IPS-15b (cell line): ENCODE results near the gene TRMT2A.

Experiments used
- H3K27me3 ChIP-seq: one replicate; pipeline ENCODE4 v1.6.1; 2013; ENCODE audit warnings: low read length; ENCODE audit not compliant: control insufficient read depth, insufficient read depth
- H3K36me3 ChIP-seq: one replicate; pipeline ENCODE4 v1.6.1; 2013; ENCODE audit warnings: low read length; ENCODE audit not compliant: control insufficient read depth, insufficient read depth
- H3K4me1 ChIP-seq: one replicate; pipeline ENCODE4 v1.6.1; 2013; ENCODE audit warnings: mild to moderate bottlenecking, low read length; ENCODE audit not compliant: control insufficient read depth, insufficient read depth
- H3K4me3 ChIP-seq: one replicate; pipeline ENCODE4 v1.5.1; 2013; ENCODE audit warnings: low read depth, low read length
- H3K9ac ChIP-seq: one replicate; pipeline ENCODE4 v1.6.1; 2013; ENCODE audit warnings: low read depth, mild to moderate bottlenecking, low read length
- H3K9me3 ChIP-seq: one replicate; pipeline ENCODE4 v1.6.1; 2013; ENCODE audit warnings: mild to moderate bottlenecking, low read length; ENCODE audit not compliant: control insufficient read depth, insufficient read depth

The TRMT2A gene

DNA sequence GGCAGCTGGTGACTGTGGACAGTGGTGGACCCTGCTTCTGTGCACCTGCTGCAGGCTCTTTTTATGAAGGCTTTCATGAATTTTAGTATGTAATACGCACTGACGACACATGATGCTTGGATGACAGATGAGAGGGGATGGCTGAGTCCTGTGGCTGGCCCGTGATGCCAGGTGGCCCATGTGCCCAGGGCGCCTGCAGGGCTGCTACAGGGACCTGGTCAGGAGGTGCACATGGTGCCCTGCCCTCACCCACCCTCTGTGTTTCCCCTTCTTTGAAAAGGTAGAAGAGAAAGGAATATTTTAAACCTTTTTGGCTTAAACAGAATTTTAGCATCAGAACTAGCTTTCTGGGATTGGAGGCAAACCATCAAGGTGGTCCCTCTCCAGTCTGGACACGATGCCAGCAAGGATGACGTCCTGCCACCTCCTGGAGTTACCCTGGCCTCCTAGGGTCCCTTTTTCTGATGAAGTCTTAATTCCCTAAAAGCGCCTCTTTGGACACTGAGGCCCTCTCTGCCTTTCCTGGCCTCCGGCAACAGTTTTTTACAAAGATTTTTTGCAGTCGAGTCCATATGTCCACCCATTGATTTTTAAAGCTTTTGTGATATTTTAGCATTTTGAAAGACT is 6.6 kb downstream of the TRMT2A start:
- Histone ChIP-seq H3K9me3 (no peaks in the 10 kb centered on the region), H3K4me1 (no peaks in the 10 kb centered on the region), H3K36me3 (peaks cover 87% of the 10 kb centered on the region), H3K9ac (no peak overlapping the region), H3K4me3 (no peak overlapping the region), H3K27me3 (no peaks in the 10 kb centered on the region)

DNA sequence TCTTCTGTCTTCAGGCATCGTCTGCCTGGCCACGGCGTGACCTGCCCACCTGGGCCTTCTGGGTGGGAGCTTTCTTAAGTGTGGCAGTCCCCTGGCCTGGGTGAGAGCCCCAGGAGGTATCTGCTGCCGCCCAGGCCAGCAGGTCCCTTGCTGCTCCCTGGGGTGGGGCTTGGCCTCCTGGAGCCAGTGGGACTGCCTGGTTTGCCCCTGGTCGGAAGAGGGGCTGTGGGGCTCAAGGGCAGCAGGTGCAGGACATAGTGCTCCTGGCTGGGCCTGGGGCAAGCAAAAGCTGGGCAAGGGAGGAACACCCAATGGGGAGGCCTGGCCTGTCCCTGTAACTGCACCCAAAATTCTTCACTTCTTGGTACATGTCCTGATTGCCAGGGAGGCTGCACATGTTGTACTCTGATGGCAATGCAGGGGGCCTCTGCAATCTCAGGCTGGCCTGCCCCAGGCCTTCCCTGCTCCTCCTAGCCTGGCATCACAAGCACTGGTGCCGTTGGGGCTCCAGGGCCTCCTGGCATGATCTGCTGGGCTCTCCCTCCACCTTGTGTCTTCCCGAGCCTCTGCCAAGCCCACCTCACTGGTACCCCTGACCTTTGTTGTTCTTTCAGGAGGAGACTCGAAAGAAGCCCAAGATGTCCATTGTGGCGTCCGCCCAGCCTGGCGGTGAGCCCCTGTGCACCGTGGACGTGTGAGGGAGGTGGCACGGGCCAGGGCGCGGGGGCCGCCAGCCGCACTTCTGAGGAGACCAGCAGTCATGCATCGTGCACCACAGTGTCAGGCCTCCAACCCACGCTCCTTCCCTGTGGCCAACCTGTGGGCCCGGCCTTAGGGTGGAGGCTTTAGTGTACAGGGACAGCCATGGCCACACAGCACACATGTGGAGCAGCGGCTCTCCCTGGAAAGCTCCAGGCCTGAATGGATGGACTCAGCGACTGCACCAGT is 7.3 kb downstream of the TRMT2A start:
- H3K4me1 ChIP-seq = no peaks in the 10 kb centered on the region
- H3K27me3 ChIP-seq = no peaks in the 10 kb centered on the region
- peaks cover 87% of the 10 kb centered on the region for H3K36me3 ChIP-seq
- no peak overlapping the region for H3K9ac ChIP-seq
- H3K9me3 ChIP-seq = no peaks in the 10 kb centered on the region
- H3K4me3 ChIP-seq = no peak overlapping the region

DNA sequence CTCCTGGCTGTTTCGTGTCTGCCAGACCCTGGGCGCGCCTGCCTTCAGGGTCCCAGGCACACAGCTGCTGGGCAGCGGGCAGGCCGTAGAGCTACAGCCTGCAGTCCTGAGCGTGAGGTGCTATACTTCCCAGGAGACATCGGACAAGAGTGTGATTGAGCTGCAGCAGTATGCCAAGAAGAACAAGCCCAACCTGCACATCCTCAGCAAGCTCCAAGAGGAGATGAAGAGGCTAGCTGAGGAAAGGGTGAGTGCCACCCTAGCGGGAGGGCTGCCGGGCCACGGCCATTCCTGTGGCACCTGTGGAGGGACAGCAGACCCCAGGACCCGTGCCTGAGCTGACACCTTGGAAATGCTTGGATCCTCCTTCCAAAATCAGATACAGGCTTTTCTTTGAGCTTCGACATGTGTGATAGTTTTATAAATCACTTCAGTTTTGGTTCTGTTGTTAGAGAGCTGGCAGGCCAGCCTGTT is 8.2 kb downstream of the TRMT2A start:
- H3K36me3 ChIP-seq = peaks cover 84% of the 10 kb centered on the region
- no peak overlapping the region for H3K4me3 ChIP-seq
- H3K4me1 ChIP-seq = no peaks in the 10 kb centered on the region
- H3K27me3 ChIP-seq = no peaks in the 10 kb centered on the region
- H3K9ac ChIP-seq = no peak overlapping the region
- no peaks in the 10 kb centered on the region for H3K9me3 ChIP-seq

DNA sequence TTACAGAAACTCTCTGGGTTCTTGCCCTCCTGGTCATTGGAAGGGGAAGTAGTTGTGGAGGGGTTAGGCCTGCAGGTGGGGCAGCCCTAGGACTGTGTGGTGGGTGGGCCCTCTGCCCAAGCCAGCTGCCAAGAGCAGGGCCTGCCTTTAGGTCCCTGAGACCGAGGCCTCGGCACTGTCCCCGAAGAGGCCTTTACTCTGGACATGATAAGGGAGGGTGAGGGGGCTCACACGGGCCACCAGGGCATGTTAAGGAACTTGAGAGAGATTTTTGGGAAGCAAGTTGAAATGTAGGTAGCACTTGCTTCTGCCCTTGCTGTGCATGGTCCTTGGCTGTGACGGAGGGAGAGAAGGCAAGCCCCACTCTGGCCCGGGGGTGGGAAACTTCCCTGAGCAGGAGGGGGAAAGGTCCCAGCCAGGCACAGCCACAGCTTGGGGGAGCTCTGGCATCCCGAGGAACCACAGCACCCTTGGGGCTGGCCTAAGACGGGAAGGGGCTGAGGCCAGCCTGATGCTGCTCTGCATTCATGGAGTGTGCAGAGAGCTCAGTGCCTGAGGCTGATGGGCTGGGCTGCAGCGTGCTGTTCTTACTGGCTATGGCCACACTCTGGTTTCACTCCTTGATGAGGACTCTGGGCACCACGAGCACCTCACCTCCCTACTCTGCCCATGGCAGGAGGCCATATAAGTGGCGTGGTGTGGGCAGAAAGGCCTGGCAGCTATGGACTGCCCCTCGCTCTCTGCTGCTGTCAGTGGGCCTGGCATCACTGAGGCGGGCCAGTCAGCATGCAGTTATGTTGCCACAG is 8.9 kb downstream of the TRMT2A start:
- H3K27me3 ChIP-seq = no peaks in the 10 kb centered on the region
- H3K9me3 ChIP-seq = no peaks in the 10 kb centered on the region
- peaks cover 84% of the 10 kb centered on the region for H3K36me3 ChIP-seq
- H3K4me3 ChIP-seq = no peak overlapping the region
- no peaks in the 10 kb centered on the region for H3K4me1 ChIP-seq
- no peak overlapping the region for H3K9ac ChIP-seq

DNA sequence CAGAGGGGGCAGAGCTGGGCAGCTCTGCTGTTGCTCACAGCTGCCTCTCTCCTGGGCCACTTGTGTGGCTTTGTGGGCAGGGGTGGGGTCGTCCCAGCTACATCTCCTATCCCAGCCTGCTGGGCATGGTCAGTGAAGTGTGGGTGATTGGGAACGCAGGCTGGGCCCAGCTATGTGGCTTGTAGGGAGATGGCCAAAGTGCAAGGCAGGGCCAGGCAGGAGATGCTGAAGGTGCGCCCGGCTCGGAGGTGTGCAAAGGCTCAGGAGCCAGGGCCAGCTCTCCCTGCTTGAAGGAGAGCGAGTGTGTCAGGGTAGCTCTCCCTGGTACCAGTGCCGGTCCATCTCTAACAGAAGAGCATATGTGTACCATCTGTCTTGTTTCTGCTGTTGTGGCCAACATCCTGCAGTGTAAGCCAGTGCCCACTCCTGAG is 9.5 kb downstream of the TRMT2A start:
- no peaks in the 10 kb centered on the region for H3K4me1 ChIP-seq
- H3K9ac ChIP-seq = no peak overlapping the region
- peaks cover 78% of the 10 kb centered on the region for H3K36me3 ChIP-seq
- H3K9me3 ChIP-seq = no peaks in the 10 kb centered on the region
- H3K27me3 ChIP-seq = no peaks in the 10 kb centered on the region
- no peak overlapping the region for H3K4me3 ChIP-seq

DNA sequence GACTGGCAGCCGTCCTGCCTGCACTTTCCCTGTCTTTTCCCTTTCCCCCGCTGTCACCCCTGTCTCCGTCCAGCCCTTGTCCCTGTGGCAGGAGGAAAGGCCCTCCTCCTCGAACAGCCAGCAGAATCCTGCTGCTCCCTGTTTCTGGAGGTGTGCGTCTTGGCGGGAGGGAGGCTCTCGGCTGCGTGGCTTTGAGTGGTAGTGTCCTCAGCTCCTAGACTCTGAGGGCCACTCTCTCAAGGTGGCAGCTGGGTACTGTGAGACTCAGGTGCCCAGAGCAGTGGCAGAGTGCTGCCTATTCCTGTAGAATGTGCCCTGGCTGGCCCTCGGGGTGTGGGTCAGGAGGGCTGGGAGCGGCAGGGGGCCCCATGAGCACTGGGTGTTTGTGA is 10.2 kb downstream of the TRMT2A start:
- no peak overlapping the region for H3K9ac ChIP-seq
- no peaks in the 10 kb centered on the region for H3K4me1 ChIP-seq
- no peak overlapping the region for H3K4me3 ChIP-seq
- no peaks in the 10 kb centered on the region for H3K9me3 ChIP-seq
- H3K36me3 ChIP-seq = peaks cover 77% of the 10 kb centered on the region
- no peaks in the 10 kb centered on the region for H3K27me3 ChIP-seq

DNA sequence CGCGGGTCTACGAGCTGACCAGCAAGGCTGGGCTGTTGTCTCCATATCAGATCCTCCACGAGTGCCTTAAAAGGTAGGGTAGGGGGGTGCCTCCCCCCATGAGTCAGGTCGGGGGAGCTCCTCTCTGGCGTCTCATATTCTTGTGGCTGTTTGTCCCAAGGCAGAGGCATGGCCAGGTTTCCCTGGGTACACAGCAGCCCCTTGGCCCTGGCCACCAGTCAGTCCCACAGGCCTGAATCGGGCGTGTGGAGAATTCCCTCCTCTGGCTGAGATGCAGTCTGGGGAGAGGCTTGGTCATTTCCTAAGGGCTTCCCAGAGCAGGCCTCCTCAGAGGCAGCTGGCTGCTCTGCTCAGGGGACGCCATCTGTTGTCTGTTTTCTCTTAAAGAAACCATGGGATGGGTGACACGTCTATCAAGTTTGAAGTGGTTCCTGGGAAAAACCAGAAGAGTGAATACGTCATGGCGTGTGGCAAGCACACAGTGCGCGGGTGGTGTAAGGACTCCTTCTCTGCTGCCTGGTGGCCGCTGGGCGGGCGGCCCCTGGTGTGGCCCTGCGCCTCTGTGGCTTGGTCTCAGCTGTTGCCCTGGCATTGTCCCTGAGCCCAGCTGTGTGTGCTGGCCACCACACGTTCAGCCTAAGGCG is 10.7 kb downstream of the TRMT2A start:
- no peak overlapping the region for H3K9ac ChIP-seq
- H3K4me1 ChIP-seq = no peaks in the 10 kb centered on the region
- no peaks in the 10 kb centered on the region for H3K9me3 ChIP-seq
- H3K4me3 ChIP-seq = no peak overlapping the region
- H3K27me3 ChIP-seq = no peaks in the 10 kb centered on the region
- H3K36me3 ChIP-seq = peaks cover 74% of the 10 kb centered on the region

DNA sequence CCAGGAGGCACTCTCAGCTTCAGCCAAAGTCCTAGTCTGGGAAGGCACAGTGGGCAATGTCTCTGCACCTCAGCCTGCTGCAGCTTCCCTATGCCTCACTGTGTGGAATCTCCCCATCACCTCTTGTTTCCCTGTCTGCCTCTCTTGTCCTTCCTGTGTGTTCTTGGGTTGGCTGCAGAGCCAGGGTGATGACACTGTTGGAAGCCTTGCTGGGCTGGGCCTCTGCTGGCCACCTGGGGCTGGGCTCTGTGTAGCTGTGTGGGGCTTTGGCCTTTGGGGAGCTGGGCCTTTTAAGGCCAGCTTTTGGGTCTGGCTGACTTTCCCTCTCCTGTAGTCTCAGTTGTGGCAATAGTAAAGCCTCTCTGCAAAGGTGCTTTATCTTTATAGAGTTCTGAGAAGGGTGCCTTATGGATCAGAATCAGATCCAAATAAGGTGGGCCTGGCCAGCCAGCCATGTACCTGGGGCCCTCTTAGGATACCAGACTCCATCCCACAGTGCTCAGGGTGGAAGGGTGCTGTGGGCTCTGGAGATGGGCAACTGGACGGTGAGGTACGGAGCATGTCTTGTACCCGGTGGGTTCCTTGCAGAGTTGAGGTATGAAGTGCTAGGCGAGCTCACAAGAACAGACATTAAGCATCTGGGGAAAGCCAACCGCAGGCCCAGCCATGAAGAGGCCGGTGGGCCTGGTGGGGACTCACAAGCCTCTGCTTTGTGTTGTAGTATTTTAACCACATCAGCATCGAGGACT is 11.4 kb downstream of the TRMT2A start:
- Histone ChIP-seq H3K27me3 (no peaks in the 10 kb centered on the region), H3K9ac (no peak overlapping the region), H3K36me3 (peaks cover 75% of the 10 kb centered on the region), H3K9me3 (no peaks in the 10 kb centered on the region), H3K4me3 (no peak overlapping the region), H3K4me1 (no peaks in the 10 kb centered on the region)

DNA sequence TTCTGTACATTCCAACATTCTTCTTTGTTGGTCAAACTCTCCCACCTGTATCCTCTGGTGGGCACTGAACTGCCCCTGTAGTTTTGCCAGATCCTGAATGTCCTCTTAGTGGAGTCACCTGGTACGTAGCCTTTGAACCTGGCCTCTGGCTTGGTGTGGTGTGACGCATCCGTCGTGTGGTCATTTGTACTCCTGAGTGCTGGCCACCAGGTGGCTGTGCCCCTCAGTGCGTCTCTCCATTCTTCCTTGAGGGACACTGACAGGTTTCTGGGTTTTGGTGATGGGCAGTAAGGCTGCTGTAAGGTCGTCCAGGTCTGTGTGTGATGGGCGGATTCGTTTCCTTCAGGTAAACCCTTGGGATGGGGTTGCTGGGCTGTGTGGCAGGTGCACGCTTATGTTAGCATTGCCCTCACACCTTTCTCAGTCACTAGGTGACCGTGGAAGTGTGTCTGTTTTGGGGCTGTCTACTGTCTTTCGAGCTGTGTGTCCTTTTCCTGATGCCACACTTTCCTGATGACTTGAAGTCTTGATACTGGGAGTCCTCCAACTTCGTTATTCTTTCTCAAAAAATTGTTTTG is 14.7 kb downstream of the TRMT2A start:
- H3K36me3 ChIP-seq = peaks cover 63% of the 10 kb centered on the region
- H3K9ac ChIP-seq = no peak overlapping the region
- H3K4me1 ChIP-seq = no peaks in the 10 kb centered on the region
- no peak overlapping the region for H3K4me3 ChIP-seq
- H3K27me3 ChIP-seq = no peaks in the 10 kb centered on the region
- H3K9me3 ChIP-seq = no peaks in the 10 kb centered on the region

DNA sequence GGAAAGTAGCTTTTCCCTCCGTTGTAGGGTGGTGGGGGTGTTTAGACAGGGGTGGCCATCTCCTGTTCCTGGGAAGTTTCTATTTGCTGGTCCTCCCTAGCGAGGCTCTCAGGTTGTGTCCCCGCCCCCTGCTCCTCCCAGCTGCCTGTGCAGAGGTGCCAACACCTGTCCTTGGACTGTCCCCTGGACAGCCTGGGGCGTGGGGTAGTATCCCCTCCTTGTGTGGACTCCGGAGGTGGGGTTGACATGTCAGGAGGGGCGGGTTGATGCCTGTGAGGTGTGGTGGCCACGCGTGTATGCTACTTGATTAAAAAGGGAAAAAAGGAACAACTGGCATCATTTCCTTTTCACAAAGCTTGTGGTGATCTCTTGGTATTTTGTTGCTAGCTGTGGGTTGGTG is 15.4 kb downstream of the TRMT2A start:
- Histone ChIP-seq H3K9ac (no peak overlapping the region), H3K4me3 (no peak overlapping the region), H3K9me3 (no peaks in the 10 kb centered on the region), H3K27me3 (no peaks in the 10 kb centered on the region), H3K4me1 (no peaks in the 10 kb centered on the region), H3K36me3 (peaks cover 57% of the 10 kb centered on the region)
